GM12874 (cell line): Measurements from ENCODE around the gene HIPK2.

Experiments used
- CTCF ChIP-seq: IDR thresholded peaks from 2 replicates; pipeline ENCODE4 v1.5.1; 2011; ENCODE audit warnings: low read depth, mild to moderate bottlenecking, control low read depth, low read length, moderate library complexity; ENCODE audit not compliant: insufficient read depth

The HIPK2 gene

DNA sequence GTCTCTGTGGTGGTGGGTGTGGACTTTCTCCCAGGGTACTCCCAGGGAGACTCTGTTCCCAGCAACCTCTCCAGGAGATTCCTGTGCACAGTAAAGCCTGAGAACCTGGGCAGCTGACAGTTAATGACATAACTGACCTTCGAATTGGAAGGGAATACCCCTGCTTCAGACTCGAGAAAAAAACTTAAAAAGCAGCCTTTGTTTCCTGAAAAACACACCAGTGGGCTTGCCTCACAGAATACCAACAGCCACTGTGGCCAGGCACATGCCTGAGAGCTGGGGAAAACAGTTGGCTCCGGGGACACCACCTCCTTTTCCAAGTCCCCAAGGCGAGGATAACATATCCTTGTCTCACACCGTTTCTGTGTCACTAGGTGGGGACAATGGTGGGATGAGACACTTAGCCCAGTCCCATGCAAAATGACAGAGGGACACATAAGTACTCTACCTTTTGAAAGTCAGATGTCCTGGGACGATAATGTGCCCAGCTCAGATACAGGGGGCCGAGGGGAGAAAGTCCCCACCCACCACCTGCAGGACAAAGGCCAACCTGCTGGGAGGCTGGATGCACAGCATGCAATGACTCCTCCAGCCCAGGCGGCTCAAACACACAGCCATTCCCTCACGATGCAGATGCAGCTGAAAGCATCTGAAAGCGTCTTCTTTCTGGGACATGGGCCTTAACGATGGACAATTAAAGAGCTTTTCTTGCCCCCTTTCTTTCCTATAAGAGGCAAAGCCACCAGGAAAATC is 65.6 kb downstream of the HIPK2 start:
- TF ChIP-seq CTCF: no peak

DNA sequence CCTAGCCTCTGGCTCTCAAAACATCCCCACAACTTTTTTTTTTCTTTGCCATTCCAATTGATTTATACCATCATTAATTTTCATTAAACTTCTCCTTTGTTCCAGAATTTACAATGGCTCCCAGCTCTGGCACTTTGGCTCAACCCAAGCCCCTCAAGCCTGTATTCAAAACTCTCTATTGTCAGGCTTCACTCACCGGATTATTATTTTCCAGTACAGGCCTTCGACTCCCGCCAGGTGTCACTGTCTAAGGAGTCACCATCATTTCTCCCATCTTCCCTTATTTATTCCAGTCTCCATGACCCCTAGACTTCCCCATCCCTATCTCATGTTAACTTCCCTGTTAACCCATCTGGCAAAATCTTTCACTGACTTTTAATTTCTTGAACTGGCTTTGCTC is 67.8 kb downstream of the HIPK2 start:
- TF ChIP-seq CTCF: no peak

- TF ChIP-seq CTCF: no peak
Measured at GRCh38 chr7:139709485-139709884, 68.3 kb downstream of the HIPK2 start.

DNA sequence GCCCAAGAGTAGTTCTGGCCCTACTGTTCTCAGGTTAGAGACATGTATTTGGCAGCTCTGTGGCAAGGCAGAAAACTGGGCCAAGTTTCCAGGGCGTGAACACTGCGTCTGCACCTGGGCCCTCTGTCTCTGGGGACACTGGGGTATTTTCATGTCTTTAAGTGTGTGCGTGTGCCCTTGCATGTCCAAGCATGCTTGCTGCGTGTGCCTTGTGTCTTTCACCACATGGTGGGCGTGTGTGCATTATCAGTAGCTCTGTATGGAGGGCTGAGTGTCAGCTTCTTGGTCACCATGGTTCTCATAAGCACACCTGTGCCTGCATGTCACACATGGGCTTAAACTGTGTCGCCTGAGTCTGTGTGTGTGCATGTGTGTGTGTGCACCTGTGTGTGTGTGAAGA is 69.3 kb downstream of the HIPK2 start:
- no peak for TF ChIP-seq CTCF

- no peak for TF ChIP-seq CTCF
Measured at GRCh38 chr7:139706837-139707236, 71.0 kb downstream of the HIPK2 start.

DNA sequence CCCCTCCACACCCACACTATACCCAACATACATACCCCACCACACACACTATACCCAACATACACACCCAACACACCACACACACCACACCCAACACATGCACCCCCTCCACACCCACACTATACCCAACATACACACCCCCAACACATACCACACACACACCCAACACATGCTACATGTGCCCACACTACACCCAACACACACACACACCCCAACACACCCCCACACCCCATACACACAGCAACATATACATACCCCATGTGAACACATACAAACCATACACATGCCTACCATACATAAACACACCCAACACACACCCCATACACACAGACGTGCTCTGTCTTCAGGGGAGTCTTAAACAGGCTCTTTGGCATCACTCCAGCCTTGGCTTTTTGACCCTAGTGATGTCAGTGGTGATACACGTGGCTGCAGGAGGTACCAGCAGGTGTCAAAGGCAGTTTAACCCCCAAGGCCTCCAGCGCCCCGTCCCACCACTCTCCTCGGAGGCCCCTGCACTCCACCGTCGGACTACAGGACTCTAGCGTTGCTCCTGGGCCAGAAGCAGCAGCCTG is 73.4 kb downstream of the HIPK2 start:
- TF ChIP-seq CTCF: no peak

- TF ChIP-seq CTCF: no peak
Measured at GRCh38 chr7:139703487-139704307, 74.1 kb downstream of the HIPK2 start.
